ENCODE results near the gene STMP1. TPM values are rescaled to one million over a fixed set of nuclear protein-coding genes. Genes with fewer than 3 reads are reported as not detected.

Gene STMP1
- total RNA-seq, 1 experiment from 2014 or later = 38.4 TPM

DNA sequence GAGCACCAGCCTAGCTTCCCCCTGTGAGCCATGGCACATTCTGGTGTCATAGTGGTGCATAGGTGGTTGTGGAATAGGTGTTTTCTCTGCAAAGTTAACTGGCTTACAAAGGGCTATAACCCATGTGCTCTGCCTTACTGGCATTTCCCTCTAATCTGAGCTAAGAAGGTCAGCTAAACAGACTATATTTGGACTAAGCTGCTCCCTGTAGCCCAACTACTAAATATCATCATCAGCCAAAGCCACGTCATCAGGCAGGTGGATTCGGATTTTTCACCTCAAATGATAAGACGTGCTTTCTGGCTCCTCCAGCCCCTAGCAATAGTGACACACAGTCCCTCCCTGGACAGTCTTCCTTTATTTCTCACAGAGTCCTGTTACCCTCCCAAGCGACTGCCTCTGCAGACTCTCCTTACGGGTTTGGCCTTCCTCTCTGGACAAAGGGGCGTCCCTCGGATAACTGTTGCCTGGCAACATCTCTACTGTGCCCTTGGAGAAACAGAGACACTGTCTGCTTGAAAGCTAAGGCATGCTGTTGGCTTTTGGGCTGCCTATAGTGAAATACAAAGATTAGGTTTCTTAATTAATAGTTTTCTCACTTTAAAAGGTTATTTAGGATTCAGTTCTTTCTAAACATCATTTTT is 56.6 kb downstream of the STMP1 start:
- no peak overlapping the region for H3K4me2 ChIP-seq (ENCODE audit: insufficient read depth, insufficient read length, low read length)
- no peaks in the 10 kb centered on the region for H3K36me3 Mint-ChIP-seq (ENCODE audit: insufficient read depth in 1 of 3, low read depth in 3 of 3)
- H3T11ph ChIP-seq (ENCODE audit: low read length) = no peak overlapping the region
- no peaks in the 10 kb centered on the region for H4K20me1 ChIP-seq (ENCODE audit: control insufficient read depth, insufficient read depth, insufficient read length)
- H3K9me3 ChIP-seq (ENCODE audit: control insufficient read depth, low read depth, low read length) = no peaks in the 10 kb centered on the region
- H3K4me3 Mint-ChIP-seq = no peak overlapping the region
- no peak overlapping the region for H4K8ac ChIP-seq (replicated peaks; ENCODE audit: insufficient read length, low read depth, low read length)
- H3K4me1 ChIP-seq (ENCODE audit: insufficient read depth, low read length) = no peaks in the 10 kb centered on the region; the same call in 1 of the 2 replicates
- H3K4ac ChIP-seq (ENCODE audit: low read depth, low read length) = no peak overlapping the region
- H3K79me2 ChIP-seq (ENCODE audit: insufficient read depth, low read length) = no peaks in the 10 kb centered on the region
- no peak overlapping the region for H3K27ac Mint-ChIP-seq
- no peak overlapping the region for H3K18ac ChIP-seq (ENCODE audit: insufficient read length, low read depth, low read length)
- no peak overlapping the region for H2BK20ac ChIP-seq (ENCODE audit: low read depth, low read length, poor library complexity, severe bottlenecking)
- no peak overlapping the region for H3K23ac ChIP-seq (ENCODE audit: insufficient read length, low read depth, low read length)
- no peak overlapping the region for H3K56ac ChIP-seq (ENCODE audit: insufficient read length, low read depth, low read length)
- no peak overlapping the region for H2BK12ac ChIP-seq (ENCODE audit: insufficient read length, low read depth, low read length)
- no peak overlapping the region for H2AK5ac ChIP-seq (ENCODE audit: insufficient read length, low read length)
- H3K27me3 Mint-ChIP-seq (ENCODE audit: low read depth) = no peaks in the 10 kb centered on the region
- TF ChIP-seq, protein P1, sequence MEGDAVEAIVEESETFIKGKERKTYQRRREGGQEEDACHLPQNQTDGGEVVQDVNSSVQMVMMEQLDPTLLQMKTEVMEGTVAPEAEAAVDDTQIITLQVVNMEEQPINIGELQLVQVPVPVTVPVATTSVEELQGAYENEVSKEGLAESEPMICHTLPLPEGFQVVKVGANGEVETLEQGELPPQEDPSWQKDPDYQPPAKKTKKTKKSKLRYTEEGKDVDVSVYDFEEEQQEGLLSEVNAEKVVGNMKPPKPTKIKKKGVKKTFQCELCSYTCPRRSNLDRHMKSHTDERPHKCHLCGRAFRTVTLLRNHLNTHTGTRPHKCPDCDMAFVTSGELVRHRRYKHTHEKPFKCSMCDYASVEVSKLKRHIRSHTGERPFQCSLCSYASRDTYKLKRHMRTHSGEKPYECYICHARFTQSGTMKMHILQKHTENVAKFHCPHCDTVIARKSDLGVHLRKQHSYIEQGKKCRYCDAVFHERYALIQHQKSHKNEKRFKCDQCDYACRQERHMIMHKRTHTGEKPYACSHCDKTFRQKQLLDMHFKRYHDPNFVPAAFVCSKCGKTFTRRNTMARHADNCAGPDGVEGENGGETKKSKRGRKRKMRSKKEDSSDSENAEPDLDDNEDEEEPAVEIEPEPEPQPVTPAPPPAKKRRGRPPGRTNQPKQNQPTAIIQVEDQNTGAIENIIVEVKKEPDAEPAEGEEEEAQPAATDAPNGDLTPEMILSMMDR (conservative IDR thresholded peaks at IDR 0.05) = no peak
- DNase-seq = no peak
- H3K9me3 Mint-ChIP-seq = no peaks in the 10 kb centered on the region
- H2BK120ac ChIP-seq (ENCODE audit: low read depth, low read length, poor library complexity, severe bottlenecking) = no peak overlapping the region
- no peak overlapping the region for H4K5ac ChIP-seq (ENCODE audit: insufficient read length, low read depth, low read length)
- no peak overlapping the region for H2BK5ac ChIP-seq (ENCODE audit: insufficient read length, low read length)
- H3K79me1 ChIP-seq (ENCODE audit: insufficient read depth, low read depth, low read length, poor library complexity, severe bottlenecking) = no peaks in the 10 kb centered on the region
- H3K9ac ChIP-seq (ENCODE audit: extremely low read depth, insufficient read length, low read length) = no peak overlapping the region
- peaks cover 10 to 13% of the 10 kb centered on the region in 2 experiments for H3K4me1 Mint-ChIP-seq
- no peak overlapping the region for H2AFZ ChIP-seq (ENCODE audit: low read length)
- no CpG with 5 or more reads among the region's 7 CpGs for WGBS (ENCODE audit: extremely low coverage, insufficient read length, low lambda C conversion rate)
- no peak overlapping the region for H3K14ac ChIP-seq (ENCODE audit: insufficient read depth, low read length)
- H4K91ac ChIP-seq (ENCODE audit: insufficient read length, low read depth, low read length) = no peak overlapping the region
- no peaks in the 10 kb centered on the region for H3K23me2 ChIP-seq (ENCODE audit: insufficient read length, low read depth, low read length, poor library complexity, severe bottlenecking)
- no peaks in the 10 kb centered on the region for H3K27me3 ChIP-seq (ENCODE audit: insufficient read depth, low read length)
- H3K27ac ChIP-seq (ENCODE audit: insufficient read length, low read depth, low read length) = no peak overlapping the region
- H2BK15ac ChIP-seq (ENCODE audit: low read depth, low read length) = no peak overlapping the region

Measured in H9 (cell line).